ENCODE data around the gene GJA4.

The GJA4 gene

GRCh38 chr1:34759503-34760357 is 33.1 kb upstream of the GJA4 start, which contains the start of gene GJB4:
GJB4 (plus strand) TSS chr1:34759740; CDS start chr1:34761255, 1,515 bp downstream.
- no peak for TF ChIP-seq CTCF (IDR thresholded peaks at IDR 0.05; ENCODE audit: low read depth, low read length)
- H3K4me3 ChIP-seq (ENCODE audit: low read depth, low read length): no peak within 1 kb of the TSS

GRCh38 chr1:34761176-34761761 is 31.5 kb upstream of the GJA4 start:
- no peak for TF ChIP-seq CTCF (IDR thresholded peaks at IDR 0.05; ENCODE audit: low read depth, low read length)
- H3K4me3 ChIP-seq (ENCODE audit: low read depth, low read length): no peak overlapping the region

GRCh38 chr1:34761776-34762307 is 31.0 kb upstream of the GJA4 start:
- no peak for TF ChIP-seq CTCF (IDR thresholded peaks at IDR 0.05; ENCODE audit: low read depth, low read length)

GRCh38 chr1:34762474-34763141 is 30.2 kb upstream of the GJA4 start:
- H3K4me3 ChIP-seq (ENCODE audit: low read depth, low read length): no peak overlapping the region
- TF ChIP-seq CTCF (IDR thresholded peaks at IDR 0.05; ENCODE audit: low read depth, low read length): no peak

More at GRCh38 chr1:34761776-34762307, 31.0 kb upstream of the GJA4 start:
- H3K4me3 ChIP-seq (ENCODE audit: low read depth, low read length): no peak overlapping the region

GRCh38 chr1:34763142-34763781 is 29.5 kb upstream of the GJA4 start:
- H3K4me3 ChIP-seq (ENCODE audit: low read depth, low read length): no peak overlapping the region
- no peak for TF ChIP-seq CTCF (IDR thresholded peaks at IDR 0.05; ENCODE audit: low read depth, low read length)

GRCh38 chr1:34768856-34769255 is 23.9 kb upstream of the GJA4 start:
- H3K4me3 ChIP-seq (ENCODE audit: low read depth, low read length): no peak overlapping the region
- no peak for TF ChIP-seq CTCF (IDR thresholded peaks at IDR 0.05; ENCODE audit: low read depth, low read length)

Data from WI38 (cell line).